IPS DF 6.9 (cell line): ENCODE measurements around the gene CCDC149.
A peak's percentile ranks its signal among the peaks of the same experiment; 100 is the strongest.
"Not testable (repeated sequence)": the region's sequence is repeated elsewhere in the genome, so short reads cannot be mapped to it uniquely, and the experiment has no call there.

ENCODE experiments used
- DNase-seq: peaks from one replicate; pipeline ENCODE4 v3.0.0-alpha.2; 2013; ENCODE audit warnings: low read depth, low spot score
- H3K27ac ChIP-seq: one replicate; pipeline ENCODE4 v1.5.1; 2013; ENCODE audit warnings: low read length, control low read depth
- H3K27me3 ChIP-seq: 2 replicates; pipeline ENCODE4 v1.6.1; 2013; ENCODE audit warnings: mild to moderate bottlenecking, low read length; ENCODE audit not compliant: control insufficient read depth, insufficient read depth
- H3K36me3 ChIP-seq: 2 replicates; pipeline ENCODE4 v1.6.1; 2013; ENCODE audit warnings: low read length; ENCODE audit not compliant: control insufficient read depth, insufficient read depth
- H3K4me1 ChIP-seq: 2 replicates; pipeline ENCODE4 v1.6.1; 2013; ENCODE audit warnings: low read length; ENCODE audit not compliant: control insufficient read depth, insufficient read depth
- H3K4me3 ChIP-seq: 2 replicates; pipeline ENCODE4 v1.5.1; 2013; ENCODE audit warnings: mild to moderate bottlenecking, low read length
- H3K9me3 ChIP-seq: 2 replicates; pipeline ENCODE4 v1.6.1; 2013; ENCODE audit warnings: low read length, inconsistent platforms; ENCODE audit not compliant: control insufficient read depth, insufficient read depth
- WGBS: extraction: QIAGEN DNeasy Blood & Tissue Kit; methylation state at CpG from one replicate; pipeline ENCODE4 v1.1.7; 2013; ENCODE audit warnings: mixed read lengths, missing lambda C conversion rate; ENCODE audit not compliant: insufficient read length, insufficient coverage; 5-methylcytosine and 5-hydroxymethylcytosine counted together

The CCDC149 gene

DNA sequence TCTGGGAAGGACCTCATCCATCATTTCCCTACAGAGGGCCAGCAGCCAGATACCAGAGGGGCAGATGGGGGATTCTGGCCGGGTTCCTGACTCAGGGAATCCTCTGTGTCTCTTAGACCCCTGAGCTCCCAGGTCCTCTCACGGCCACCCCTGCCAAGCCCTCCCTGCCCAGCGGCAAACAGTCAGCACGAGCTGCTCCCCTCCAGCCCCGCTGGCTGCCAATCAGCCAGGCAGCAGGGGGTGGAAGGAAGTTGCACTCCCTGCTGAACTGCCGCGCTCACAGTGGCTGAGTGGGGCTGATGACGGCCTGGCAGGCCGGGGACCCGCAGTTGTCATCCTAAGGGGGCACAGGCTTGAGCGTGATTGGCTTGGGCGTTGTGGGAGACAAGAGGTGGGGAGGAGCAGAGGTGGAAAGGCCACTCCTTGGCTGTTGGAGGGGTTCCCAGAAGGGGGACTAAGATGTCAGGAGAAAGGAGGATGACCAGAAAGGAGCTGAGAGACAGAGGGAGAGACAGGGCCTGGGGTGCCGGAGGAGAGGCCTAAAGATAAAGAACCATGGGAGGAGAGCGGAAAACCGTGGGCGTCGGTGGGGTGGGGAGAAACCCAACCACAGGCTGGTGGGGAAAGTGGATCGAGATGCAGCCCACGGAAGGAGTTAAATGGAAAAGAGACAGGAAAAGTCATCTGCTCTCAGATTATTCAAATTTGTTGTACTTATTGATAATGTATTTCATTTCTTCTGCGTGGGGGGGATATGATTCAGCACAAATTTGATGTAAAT, 4.4 kb upstream of the CCDC149 start:
- no CpG with 5 or more reads among the region's 20 CpGs for WGBS
- DNase-seq: no peak
- H3K4me1 ChIP-seq: peaks cover 4% of the 10 kb centered on the region
- no peaks in the 10 kb centered on the region for H3K36me3 ChIP-seq
- no peaks in the 10 kb centered on the region for H3K27me3 ChIP-seq
- H3K4me3 ChIP-seq: no peak overlapping the region
- no peaks in the 10 kb centered on the region for H3K9me3 ChIP-seq
- H3K27ac ChIP-seq: no peak overlapping the region

DNA sequence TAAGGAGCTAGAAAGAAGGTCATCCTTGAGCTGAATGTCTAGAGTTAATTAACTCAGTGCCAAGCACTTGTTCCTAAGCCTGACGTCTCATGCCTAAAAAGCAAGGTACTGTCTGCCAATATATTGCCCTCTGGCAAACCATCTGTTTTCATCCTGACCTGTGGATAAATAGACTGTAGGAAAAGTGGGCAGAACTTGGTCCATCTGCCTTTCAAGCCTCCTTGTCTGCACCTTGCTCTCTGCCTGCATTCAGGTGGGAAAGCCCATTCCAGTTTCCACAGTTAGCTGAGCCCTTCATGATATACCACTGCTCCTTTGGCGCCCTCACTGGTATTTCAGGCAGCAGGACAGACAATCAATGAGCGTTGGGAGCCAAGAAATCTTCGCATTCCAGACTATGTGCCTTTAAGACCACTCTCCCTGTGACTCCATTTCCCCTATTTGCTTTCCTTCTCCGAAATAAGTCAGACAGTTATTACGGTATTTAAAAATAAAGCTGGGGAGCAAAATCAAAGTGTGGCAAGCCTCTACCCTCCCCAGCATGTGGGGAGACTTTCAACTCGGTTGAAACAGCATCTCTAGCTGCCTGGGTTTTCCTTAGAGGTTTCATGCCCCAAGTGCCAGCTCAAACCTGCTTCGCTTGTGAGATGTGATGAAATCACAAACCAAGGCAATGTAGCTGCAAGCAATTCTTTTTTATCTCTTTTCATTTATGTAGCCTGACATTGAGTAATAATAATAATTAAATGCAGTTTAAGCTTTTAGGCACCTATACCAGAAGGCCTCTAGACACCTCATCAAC, 2.5 kb upstream of the CCDC149 start:
- no CpG with 5 or more reads among the region's 8 CpGs for WGBS
- no peaks in the 10 kb centered on the region for H3K36me3 ChIP-seq
- no peak overlapping the region for H3K4me3 ChIP-seq
- no peaks in the 10 kb centered on the region for H3K27me3 ChIP-seq
- peaks cover 4% of the 10 kb centered on the region for H3K4me1 ChIP-seq
- DNase-seq: no peak
- H3K27ac ChIP-seq: no peak overlapping the region
- no peaks in the 10 kb centered on the region for H3K9me3 ChIP-seq

DNA sequence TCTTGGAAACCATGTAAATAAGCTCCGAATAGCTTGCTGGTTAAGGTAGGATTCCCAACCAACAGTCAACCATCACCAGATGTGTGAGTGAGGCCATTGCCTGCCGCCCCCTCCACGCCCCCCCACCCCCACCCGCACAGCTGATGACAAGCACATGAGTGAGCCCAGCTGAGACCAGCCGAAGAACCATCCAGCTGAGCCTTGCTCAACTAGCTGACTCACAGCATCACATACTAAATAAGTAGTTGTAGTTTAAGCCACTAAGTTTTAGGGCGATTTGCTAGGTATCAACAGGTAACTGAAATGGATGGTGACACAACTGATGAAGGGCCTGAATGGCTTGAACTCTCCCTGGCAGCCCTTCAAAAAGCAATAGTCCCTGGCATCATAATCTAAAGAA, 1.6 kb upstream of the CCDC149 start:
- WGBS: no CpG with 5 or more reads among the region's 6 CpGs
- Histone ChIP-seq H3K4me1 (peaks cover 4% of the 10 kb centered on the region), H3K9me3 (no peaks in the 10 kb centered on the region)

DNA sequence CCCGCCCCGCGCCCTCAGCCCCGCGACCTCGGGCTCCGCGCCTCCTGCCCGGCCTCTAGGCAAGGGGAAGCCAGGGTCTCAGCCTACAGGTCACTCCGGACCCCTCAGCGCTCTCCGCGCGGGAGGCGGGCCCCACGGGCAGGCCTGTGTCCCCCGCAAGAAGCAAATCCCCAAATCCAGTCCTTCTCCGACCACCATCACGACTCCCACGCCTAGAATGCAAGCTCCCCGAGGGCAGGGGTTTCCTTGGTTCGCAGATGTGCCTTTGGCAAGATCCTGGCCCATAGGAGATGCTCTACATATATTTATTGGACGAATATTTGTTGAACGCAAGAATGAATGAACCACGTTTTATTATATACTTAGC, 260 bp upstream of the CCDC149 start:
- Histone ChIP-seq H3K27me3 (no peaks in the 10 kb centered on the region), H3K36me3 (no peaks in the 10 kb centered on the region), H3K4me1 (peaks cover 4% of the 10 kb centered on the region), H3K9me3 (peaks cover 1% of the 10 kb centered on the region; the same call in 1 of the 2 replicates), H3K4me3 (peak overlapping the region; percentile 43; the same call in 1 of the 2 replicates), H3K27ac (no peak overlapping the region)
- no CpG with 5 or more reads among the region's 25 CpGs for WGBS
- DNase-seq: no peak

More for the DNA sequence above, 1.6 kb upstream of the CCDC149 start:
- Histone ChIP-seq H3K4me3 (no peak overlapping the region), H3K27me3 (no peaks in the 10 kb centered on the region), H3K27ac (no peak overlapping the region), H3K36me3 (no peaks in the 10 kb centered on the region)
- no peak for DNase-seq

DNA sequence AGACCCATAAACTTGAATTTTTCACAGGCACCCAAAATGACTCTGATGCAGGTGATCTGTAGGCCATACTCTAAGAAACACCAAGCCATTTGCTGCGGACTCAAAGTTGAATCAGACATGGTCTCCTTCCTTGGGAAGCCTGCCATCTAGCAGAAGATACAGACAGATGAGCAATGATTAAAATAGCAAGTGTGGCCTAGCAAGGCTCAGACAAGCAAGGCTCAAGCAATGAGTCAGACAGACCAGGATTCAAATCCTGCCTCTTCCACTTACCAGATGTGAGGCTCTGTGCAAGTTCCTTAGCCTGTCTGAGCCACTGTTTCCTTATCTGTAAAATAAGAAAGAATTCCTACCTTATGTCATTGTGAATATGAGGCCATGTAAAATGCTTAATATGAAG, 2.3 kb downstream of the CCDC149 start:
- H3K4me1 ChIP-seq: no peaks in the 10 kb centered on the region
- H3K27ac ChIP-seq: no peak overlapping the region
- H3K4me3 ChIP-seq: no peak overlapping the region
- no peaks in the 10 kb centered on the region for H3K36me3 ChIP-seq
- no peak for DNase-seq
- no CpG with 5 or more reads among the region's 1 CpG for WGBS
- H3K9me3 ChIP-seq: peaks cover 1% of the 10 kb centered on the region; the same call in 1 of the 2 replicates
- H3K27me3 ChIP-seq: no peaks in the 10 kb centered on the region

DNA sequence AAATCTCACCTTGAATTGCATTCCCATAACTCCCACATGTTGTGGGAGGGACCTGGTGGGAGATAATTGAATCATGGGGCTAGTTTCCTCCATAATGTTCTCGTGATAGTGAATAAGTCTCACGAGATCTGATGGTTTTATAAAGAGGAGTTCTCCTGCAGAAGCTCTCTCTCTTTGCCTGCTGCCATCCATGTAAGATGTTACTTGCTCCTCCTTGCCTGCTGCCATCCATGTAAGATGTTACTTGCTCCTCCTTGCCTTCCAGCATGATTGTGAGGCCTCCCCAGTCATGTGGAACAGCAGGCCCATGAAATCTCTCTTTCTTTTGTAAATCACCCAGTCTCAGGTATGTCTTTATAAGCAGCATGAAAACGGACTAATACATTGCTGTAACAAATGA, 3.2 kb downstream of the CCDC149 start:
- not testable (repeated sequence) for H3K4me3 ChIP-seq, H3K4me1 ChIP-seq, H3K27me3 ChIP-seq, DNase-seq, H3K36me3 ChIP-seq, H3K9me3 ChIP-seq, H3K27ac ChIP-seq
- no CpG with 5 or more reads among the region's 3 CpGs for WGBS

DNA sequence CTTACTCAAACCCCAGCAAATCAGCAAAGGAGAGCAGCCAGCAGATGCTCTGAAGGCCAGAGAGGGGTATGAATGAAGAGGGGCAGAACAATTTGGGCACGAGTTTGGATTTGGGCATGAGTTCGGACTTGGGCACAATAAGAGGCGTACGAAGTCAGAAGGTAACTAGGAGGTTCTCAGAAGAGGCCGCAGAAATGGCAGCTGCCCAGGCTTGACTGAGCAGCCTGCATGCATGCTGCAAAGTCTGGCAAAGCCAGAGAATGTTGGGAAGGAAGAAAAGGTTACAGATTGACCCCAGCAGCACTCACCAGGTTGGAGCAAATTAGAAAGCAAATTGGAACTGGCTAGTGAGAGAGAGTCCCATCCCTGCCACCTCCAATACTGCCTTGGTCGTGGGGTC, 15.2 kb downstream of the CCDC149 start:
- no CpG with 5 or more reads among the region's 6 CpGs for WGBS
- Histone ChIP-seq H3K4me1 (peaks cover 2% of the 10 kb centered on the region; the same call in 1 of the 2 replicates), H3K4me3 (no peak overlapping the region), H3K9me3 (no peaks in the 10 kb centered on the region), H3K27ac (no peak overlapping the region), H3K36me3 (no peaks in the 10 kb centered on the region), H3K27me3 (no peaks in the 10 kb centered on the region)
- DNase-seq: no peak

DNA sequence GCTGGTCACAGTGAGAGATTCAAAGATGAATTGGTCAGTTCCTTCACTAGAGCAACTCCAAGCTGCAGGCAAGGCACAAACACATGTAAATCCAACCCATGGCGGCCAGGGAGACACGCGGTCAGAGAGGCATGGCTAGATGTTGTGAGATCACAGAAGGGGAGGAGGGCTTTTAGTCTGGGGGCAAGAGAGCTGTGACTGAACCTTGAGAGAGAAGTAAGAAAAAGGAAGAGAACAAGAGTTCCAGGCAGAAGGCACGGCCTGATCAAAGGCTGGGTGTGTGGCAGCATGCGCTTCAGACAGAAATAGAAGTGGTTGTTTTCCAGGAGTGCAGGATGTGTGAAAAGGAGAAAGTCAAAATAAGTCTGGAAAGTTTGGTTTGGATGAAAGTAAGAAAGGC, 15.9 kb downstream of the CCDC149 start:
- no peaks in the 10 kb centered on the region for H3K36me3 ChIP-seq
- no peak for DNase-seq
- WGBS: no CpG with 5 or more reads among the region's 5 CpGs
- no peaks in the 10 kb centered on the region for H3K9me3 ChIP-seq
- peaks cover 2% of the 10 kb centered on the region; the same call in 1 of the 2 replicates for H3K4me1 ChIP-seq
- H3K27me3 ChIP-seq: no peaks in the 10 kb centered on the region
- no peak overlapping the region for H3K27ac ChIP-seq
- no peak overlapping the region for H3K4me3 ChIP-seq

DNA sequence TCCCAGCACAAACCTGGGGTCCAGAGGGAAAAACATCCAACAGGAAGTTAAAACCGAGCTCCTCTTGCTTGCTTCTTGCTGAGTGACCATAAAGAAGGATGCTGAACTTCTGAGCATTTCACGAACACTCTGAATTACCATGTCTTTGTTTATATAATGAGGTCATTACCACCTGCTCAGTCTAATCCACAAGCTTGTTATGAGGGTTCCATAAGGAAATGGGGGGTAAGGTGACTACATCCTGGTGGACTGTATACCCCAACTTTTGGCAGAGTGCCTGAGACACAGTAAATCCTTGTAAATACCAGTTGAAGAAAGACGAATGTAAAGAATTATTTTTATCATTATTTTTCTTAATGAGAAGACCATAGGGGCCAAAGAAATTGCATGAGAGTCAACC, 16.8 kb downstream of the CCDC149 start:
- WGBS: no CpG with 5 or more reads among the region's 3 CpGs
- no peaks in the 10 kb centered on the region for H3K36me3 ChIP-seq
- DNase-seq: no peak
- peaks cover 2% of the 10 kb centered on the region; the same call in 1 of the 2 replicates for H3K4me1 ChIP-seq
- H3K4me3 ChIP-seq: no peak overlapping the region
- no peaks in the 10 kb centered on the region for H3K9me3 ChIP-seq
- no peak overlapping the region for H3K27ac ChIP-seq
- no peaks in the 10 kb centered on the region for H3K27me3 ChIP-seq

DNA sequence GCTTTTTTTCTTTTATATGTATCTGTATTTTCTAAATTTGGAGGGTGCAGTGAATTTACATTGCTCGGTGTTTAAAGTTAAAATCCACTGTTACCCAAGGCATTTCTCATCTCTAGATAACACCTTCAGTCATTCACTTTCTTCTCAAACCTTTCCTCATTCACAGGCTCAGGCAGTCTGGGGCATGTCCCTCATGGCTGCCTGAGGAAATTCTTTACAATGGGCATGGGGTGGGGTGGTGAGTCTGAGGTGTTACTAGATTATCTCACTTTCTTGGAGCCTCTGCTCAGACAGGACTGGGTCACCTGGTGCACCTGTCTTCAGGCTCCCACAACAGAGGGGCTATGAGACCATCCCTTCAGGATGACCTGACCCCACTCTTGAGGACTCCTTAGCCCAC, 17.4 kb downstream of the CCDC149 start:
- Histone ChIP-seq H3K27ac (no peak overlapping the region), H3K36me3 (no peaks in the 10 kb centered on the region), H3K9me3 (no peaks in the 10 kb centered on the region), H3K27me3 (no peaks in the 10 kb centered on the region), H3K4me1 (peaks cover 2% of the 10 kb centered on the region; the same call in 1 of the 2 replicates), H3K4me3 (no peak overlapping the region)
- no CpG with 5 or more reads among the region's 1 CpG for WGBS
- no peak for DNase-seq
